GM11168 (cell line): Measurements from ENCODE around the gene ANKRD40.
"Not testable (repeated sequence)": the region's sequence is repeated elsewhere in the genome, so short reads cannot be mapped to it uniquely, and the experiment has no call there.

Experiments used
- in situ Hi-C: fragments of 300-500 bp; cut with MboI; formaldehyde crosslinking; loops from one replicate; pipeline ENCODE4 v1.12.0; 2022; ENCODE audit warnings: low sequenced_read_pairs; ENCODE audit not compliant: unreplicated experiment

Gene ANKRD40

GRCh38 chr17:50687200-50688066 lies 20.3 kb downstream of the ANKRD40 start:
- in situ Hi-C loops = no loop called here

- in situ Hi-C loops = no loop called here
Measured at GRCh38 chr17:50686494-50687199, 21.1 kb downstream of the ANKRD40 start.

- in situ Hi-C loops = no loop called here
Measured at GRCh38 chr17:50685691-50686493, 21.8 kb downstream of the ANKRD40 start.

GRCh38 chr17:50685334-50685665 lies 22.4 kb downstream of the ANKRD40 start:
- in situ Hi-C loops = no loop called here

- in situ Hi-C loops = no loop called here
Measured at GRCh38 chr17:50684612-50685333, 22.9 kb downstream of the ANKRD40 start.

GRCh38 chr17:50684288-50684611 lies 23.5 kb downstream of the ANKRD40 start:
- in situ Hi-C loops = no loop called here

- in situ Hi-C loops = no loop called here
Measured at GRCh38 chr17:50683434-50684287, 24.1 kb downstream of the ANKRD40 start.

- in situ Hi-C loops = no loop called here
Measured at GRCh38 chr17:50682938-50683337, 24.8 kb downstream of the ANKRD40 start.

GRCh38 chr17:50682441-50682840 lies 25.3 kb downstream of the ANKRD40 start:
- in situ Hi-C loops = no loop called here

- in situ Hi-C loops = no loop called here
Measured at GRCh38 chr17:50681263-50682200, 26.2 kb downstream of the ANKRD40 start.

GRCh38 chr17:50680543-50681262 lies 27.0 kb downstream of the ANKRD40 start:
- in situ Hi-C loops = not testable (repeated sequence)

GRCh38 chr17:50680126-50680525 lies 27.6 kb downstream of the ANKRD40 start:
- in situ Hi-C loops = no loop called here

GRCh38 chr17:50679008-50679544 lies 28.6 kb downstream of the ANKRD40 start:
- in situ Hi-C loops = no loop called here

GRCh38 chr17:50677851-50678375 lies 29.8 kb downstream of the ANKRD40 start:
- in situ Hi-C loops = no loop called here

- in situ Hi-C loops = no loop called here
Measured at GRCh38 chr17:50676065-50676975, 31.4 kb downstream of the ANKRD40 start.

- in situ Hi-C loops = no loop called here
Measured at GRCh38 chr17:50675627-50676026, 32.1 kb downstream of the ANKRD40 start.
